ENCODE data around the gene TMEM117. TPM values are rescaled to one million over a fixed set of nuclear protein-coding genes. Genes with fewer than 3 reads are reported as not detected.

TMEM117 gene
- total and polyA plus RNA-seq, 8 donors: 1.8 to 6.1 (median 4.0) TPM

DNA sequence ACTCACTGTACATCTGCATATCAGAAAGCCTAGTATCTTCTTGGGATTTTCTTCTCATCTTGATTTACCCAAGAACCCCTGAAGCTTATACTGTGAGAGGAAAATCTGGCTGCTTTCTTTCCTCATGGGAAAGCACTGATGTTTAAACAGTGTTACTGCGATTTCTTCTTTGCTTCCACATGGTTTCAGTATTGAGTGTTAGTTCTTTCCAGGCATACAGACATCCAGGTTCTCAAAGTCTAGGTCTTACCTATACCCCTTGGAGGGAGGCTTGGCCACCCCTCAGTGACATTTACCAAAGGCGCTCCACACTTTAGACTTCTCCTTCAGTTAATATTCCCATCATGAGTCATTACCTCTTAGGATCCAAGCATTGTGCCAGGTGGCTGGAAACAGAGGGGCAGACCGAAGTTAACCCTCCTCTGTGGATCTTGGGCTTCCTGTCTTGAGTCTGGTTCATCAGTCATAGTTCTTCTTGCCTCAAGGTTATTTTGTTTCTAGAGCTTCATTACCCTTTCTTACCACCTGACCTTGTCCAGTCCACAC is 79.1 kb downstream of the TMEM117 start:
- no peaks in the 10 kb centered on the region for H3K4me1 ChIP-seq
- peak in 2 of 4 donors; percentile 52 to 64 for ATAC-seq
- DNase-seq: no peak
- TF ChIP-seq, protein P1, sequence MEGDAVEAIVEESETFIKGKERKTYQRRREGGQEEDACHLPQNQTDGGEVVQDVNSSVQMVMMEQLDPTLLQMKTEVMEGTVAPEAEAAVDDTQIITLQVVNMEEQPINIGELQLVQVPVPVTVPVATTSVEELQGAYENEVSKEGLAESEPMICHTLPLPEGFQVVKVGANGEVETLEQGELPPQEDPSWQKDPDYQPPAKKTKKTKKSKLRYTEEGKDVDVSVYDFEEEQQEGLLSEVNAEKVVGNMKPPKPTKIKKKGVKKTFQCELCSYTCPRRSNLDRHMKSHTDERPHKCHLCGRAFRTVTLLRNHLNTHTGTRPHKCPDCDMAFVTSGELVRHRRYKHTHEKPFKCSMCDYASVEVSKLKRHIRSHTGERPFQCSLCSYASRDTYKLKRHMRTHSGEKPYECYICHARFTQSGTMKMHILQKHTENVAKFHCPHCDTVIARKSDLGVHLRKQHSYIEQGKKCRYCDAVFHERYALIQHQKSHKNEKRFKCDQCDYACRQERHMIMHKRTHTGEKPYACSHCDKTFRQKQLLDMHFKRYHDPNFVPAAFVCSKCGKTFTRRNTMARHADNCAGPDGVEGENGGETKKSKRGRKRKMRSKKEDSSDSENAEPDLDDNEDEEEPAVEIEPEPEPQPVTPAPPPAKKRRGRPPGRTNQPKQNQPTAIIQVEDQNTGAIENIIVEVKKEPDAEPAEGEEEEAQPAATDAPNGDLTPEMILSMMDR (IDR thresholded peaks at IDR 0.05): no peak
- H3K4me3 ChIP-seq: no peak overlapping the region
- FAIRE-seq: no peak
- H3K27me3 ChIP-seq: no peaks in the 10 kb centered on the region
- H3K27ac ChIP-seq: no peak overlapping the region
- no peaks in the 10 kb centered on the region for H3K9me3 ChIP-seq
- WGBS, 2 donors: 69 to 74% methylated on average over 3 of the region's 3 CpGs
- intact Hi-C loops (cut with DNase I): no loop called here
- H3K36me3 ChIP-seq: no peaks in the 10 kb centered on the region

DNA sequence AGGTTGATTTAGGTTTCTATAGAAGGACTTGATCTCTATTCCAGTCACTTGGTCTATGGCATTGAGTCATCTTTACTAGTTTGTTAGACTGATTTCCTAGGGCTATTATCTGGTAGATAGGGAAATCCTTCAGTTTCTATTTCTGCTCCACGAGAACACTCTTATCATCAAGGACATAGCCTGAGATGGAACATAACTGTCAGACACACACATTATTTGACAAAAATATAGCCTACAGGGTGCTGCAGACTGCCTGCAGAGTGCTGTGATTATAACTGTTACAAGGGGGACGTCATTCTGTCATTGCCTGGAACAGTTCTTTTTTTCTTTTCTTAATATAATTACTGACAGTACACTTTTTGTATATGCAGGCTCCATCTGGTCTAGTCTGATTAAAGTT is 82.0 kb downstream of the TMEM117 start:
- Histone ChIP-seq H3K36me3 (no peaks in the 10 kb centered on the region), H3K9me3 (no peaks in the 10 kb centered on the region), H3K27ac (no peak overlapping the region), H3K27me3 (no peaks in the 10 kb centered on the region), H3K4me1 (no peaks in the 10 kb centered on the region), H3K4me3 (no peak overlapping the region)
- intact Hi-C loops (cut with DNase I): no loop called here
- FAIRE-seq (no peak), DNase-seq (no peak), ATAC-seq (no peak)
- TF ChIP-seq, protein P1 (IDR thresholded peaks at IDR 0.05): no peak
- 49 to 53% methylated on average over 2 of the region's 2 CpGs for WGBS, 2 donors

DNA sequence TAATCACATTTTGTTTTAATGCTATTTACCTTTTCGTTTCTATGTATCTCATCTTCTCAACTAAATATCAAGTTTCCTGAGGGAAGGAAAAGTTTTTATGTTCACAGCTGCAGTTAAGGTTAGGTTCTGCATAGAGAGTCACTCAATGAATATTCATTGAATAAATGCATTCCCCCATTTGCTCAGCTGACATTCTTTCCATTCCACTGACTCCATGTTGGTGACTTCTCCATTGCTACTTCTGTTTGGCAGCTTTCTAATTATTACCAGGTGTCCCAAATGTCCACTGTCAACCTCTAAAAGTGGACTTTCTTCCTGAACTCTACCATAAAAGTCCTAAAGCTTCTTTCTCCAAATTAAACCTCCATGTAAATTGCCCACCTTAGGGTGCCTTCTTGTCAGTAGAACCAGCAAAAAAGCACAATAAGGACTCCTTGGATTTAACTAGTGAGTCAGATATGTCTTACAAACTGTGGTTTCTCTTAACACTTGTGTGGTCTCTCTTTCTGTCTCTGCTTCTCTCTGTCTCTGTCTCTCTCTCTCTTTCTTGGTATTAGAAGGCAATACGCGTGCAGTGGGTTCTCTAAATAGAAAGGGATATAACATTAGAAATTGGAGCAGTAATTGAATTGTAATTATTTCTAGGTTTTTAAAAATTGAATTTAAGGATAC is 85.9 kb downstream of the TMEM117 start:
- intact Hi-C loops (cut with DNase I): no loop called here
- Histone ChIP-seq H3K27me3 (no peaks in the 10 kb centered on the region), H3K4me1 (no peaks in the 10 kb centered on the region), H3K4me3 (no peak overlapping the region), H3K27ac (no peak overlapping the region), H3K36me3 (no peaks in the 10 kb centered on the region), H3K9me3 (no peaks in the 10 kb centered on the region)
- no peak for FAIRE-seq
- no peak for ATAC-seq
- no peak for DNase-seq
- 90 to 94% methylated on average over 3 of the region's 3 CpGs for WGBS, 2 donors
- TF ChIP-seq, protein P1 (IDR thresholded peaks at IDR 0.05): no peak

DNA sequence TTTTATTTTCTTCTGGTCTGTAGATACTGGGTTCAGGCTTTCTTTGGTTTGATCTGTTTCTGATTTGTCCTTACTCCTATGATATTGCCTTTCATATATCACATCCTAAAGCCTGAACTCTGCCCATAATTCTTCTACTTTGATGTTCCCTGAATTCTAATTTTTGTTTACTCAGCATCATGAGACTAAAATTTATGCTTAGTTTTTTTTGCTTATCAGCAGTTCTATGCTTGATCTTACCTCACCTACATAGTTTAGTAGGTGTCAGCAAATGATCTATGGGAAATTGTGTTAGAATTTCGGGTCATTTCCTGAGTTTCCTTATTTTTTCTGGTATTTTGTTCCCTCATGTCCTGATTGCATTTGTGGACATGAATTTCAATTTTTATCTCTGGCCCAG is 94.2 kb downstream of the TMEM117 start:
- Histone ChIP-seq H3K36me3 (no peaks in the 10 kb centered on the region), H3K4me3 (no peak overlapping the region), H3K9me3 (no peaks in the 10 kb centered on the region), H3K4me1 (peaks cover 0 to 3% (median 0%) of the 10 kb centered on the region in 3 donors), H3K27ac (no peak overlapping the region), H3K27me3 (peaks cover 0 to 3% (median 0%) of the 10 kb centered on the region in 4 donors)
- no peak for DNase-seq
- TF ChIP-seq, protein P1 (IDR thresholded peaks at IDR 0.05): no peak
- intact Hi-C loops (cut with DNase I): no loop called here
- 75 to 79% methylated on average over 1 of the region's 1 CpG for WGBS, 2 donors
- no peak for ATAC-seq
- no peak for FAIRE-seq

DNA sequence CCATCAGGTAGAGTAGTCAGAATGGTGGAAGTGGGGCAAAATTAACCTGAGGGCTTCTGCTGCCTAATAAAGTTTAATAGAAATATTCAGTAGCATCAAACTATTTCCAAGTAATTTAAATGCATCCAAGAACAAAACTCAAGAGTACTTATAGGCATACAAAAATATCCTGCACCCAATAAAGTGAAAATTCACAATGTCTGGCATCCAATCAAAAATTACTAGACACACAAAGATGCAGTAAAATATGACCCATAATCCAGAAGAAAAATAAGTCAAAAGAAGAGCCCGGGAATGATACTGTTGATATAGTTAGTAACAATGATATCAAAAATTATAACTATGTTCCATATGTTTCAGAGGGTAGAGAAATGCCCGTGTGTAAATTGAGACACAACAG is 95.3 kb downstream of the TMEM117 start:
- peaks cover 0 to 3% (median 0%) of the 10 kb centered on the region in 3 donors for H3K4me1 ChIP-seq
- no peak overlapping the region for H3K4me3 ChIP-seq
- no peak overlapping the region for H3K27ac ChIP-seq
- DNase-seq: no peak
- H3K9me3 ChIP-seq: no peaks in the 10 kb centered on the region
- FAIRE-seq: no peak
- no peaks in the 10 kb centered on the region for H3K36me3 ChIP-seq
- no peak for ATAC-seq
- intact Hi-C loops (cut with DNase I): no loop called here
- TF ChIP-seq, protein P1 (IDR thresholded peaks at IDR 0.05): no peak
- peaks cover 0 to 3% (median 0%) of the 10 kb centered on the region in 4 donors for H3K27me3 ChIP-seq
- 96 to 100% methylated on average over 2 of the region's 2 CpGs for WGBS, 2 donors

Data from pancreas (tissue), 10 donors.